A673 (cell line): ENCODE measurements around the gene NLGN1. TPM values are rescaled to one million over a fixed set of nuclear protein-coding genes. Genes with fewer than 3 reads are reported as not detected.

Experiments
- BruUV-seq: library from RNA; stranded (reverse); fragments of 400-500 nt; replicated peaks from 2 replicates; lab custom pipeline; 2021; lab: Mats Ljungman, UMichigan
- CTCF ChIA-PET: fragments of 300-600 bp; sonication (Branson Sonifier 250); formaldehyde crosslinking; loops from one replicate; lab custom pipeline; 2022; ENCODE audit warnings: antibody characterized with exemption; lab: Charles Lee
- POLR2A ChIA-PET: fragments of 300-600 bp; sonication (Branson Sonifier 250); formaldehyde crosslinking; loops from one replicate; lab custom pipeline; 2022; ENCODE audit warnings: antibody characterized with exemption; ENCODE audit not compliant: low non-redundant PET; lab: Charles Lee
- DNase-seq: peaks from one replicate; pipeline ENCODE4 v3.0.0-alpha.2; 2015; ENCODE audit warnings: low spot score
- H3K27ac ChIP-seq: fragments of 200-600 bp; sonication (generic); 2 replicates; pipeline ENCODE4 v1.5.1; 2016; ENCODE audit warnings: mixed run types, low read depth, mild to moderate bottlenecking, mixed read lengths, antibody characterized with exemption, low read length; ENCODE audit not compliant: poor library complexity, severe bottlenecking
- H3K27me3 ChIP-seq: fragments of 200-600 bp; sonication (generic); replicated peaks from 2 replicates; pipeline ENCODE4 v1.6.1; 2017; ENCODE audit warnings: mixed run types, low read depth, mild to moderate bottlenecking, mixed read lengths, antibody characterized with exemption, low read length; ENCODE audit not compliant: insufficient read depth, poor library complexity
- H3K36me3 ChIP-seq: fragments of 200-600 bp; sonication (generic); 2 replicates; pipeline ENCODE4 v1.6.1; 2016; ENCODE audit warnings: mixed run types, mild to moderate bottlenecking, mixed read lengths, antibody characterized with exemption, low read length; ENCODE audit not compliant: insufficient read depth, poor library complexity, severe bottlenecking
- H3K4me1 ChIP-seq: fragments of 200-600 bp; sonication (generic); 2 replicates; pipeline ENCODE4 v1.6.1; 2017; ENCODE audit warnings: mixed run types, mild to moderate bottlenecking, mixed read lengths, antibody characterized with exemption, low read length; ENCODE audit not compliant: insufficient read depth, poor library complexity, severe bottlenecking
- H3K4me3 ChIP-seq: fragments of 200-600 bp; sonication (generic); 2 replicates; pipeline ENCODE4 v1.5.1; 2016; ENCODE audit warnings: low read depth, mixed run types, mild to moderate bottlenecking, mixed read lengths, low read length; ENCODE audit not compliant: poor library complexity, severe bottlenecking
- H3K9me3 ChIP-seq: fragments of 200-600 bp; sonication (generic); 2 replicates; pipeline ENCODE4 v1.6.1; 2016; ENCODE audit warnings: mixed run types, low read depth, mild to moderate bottlenecking, mixed read lengths, antibody characterized with exemption, low read length; ENCODE audit not compliant: poor library complexity, severe bottlenecking
- CTCF ChIP-seq: fragments of 300-800, 200-600 bp; sonication (generic); conservative IDR thresholded peaks from 2 replicates; pipeline ENCODE4 v1.5.1; 2017; ENCODE audit warnings: low read depth, mild to moderate bottlenecking, antibody characterized with exemption, low read length, moderate library complexity, mixed read lengths
- EZH2 ChIP-seq: fragments of 200-600 bp; sonication (generic); IDR thresholded peaks from 2 replicates; pipeline ENCODE4 v1.6.1; 2017; ENCODE audit warnings: borderline replicate concordance, low read depth, mild to moderate bottlenecking, mixed read lengths, antibody characterized with exemption, low read length; ENCODE audit not compliant: poor library complexity, severe bottlenecking
- intact Hi-C: fragments of 100-400 bp; cut with micrococcal nuclease; formaldehyde crosslinking; loops from one replicate; pipeline ENCODE4 v1.10.0; 2022; ENCODE audit not compliant: unreplicated experiment
- total RNA-seq: library from RNA; stranded (reverse); gene quantifications from 2 replicates; pipeline ENCODE4 v1.2.3, GENCODE V29; 2021

The NLGN1 gene
- total RNA-seq, 1 experiment from 2014 or later = 0.39 TPM

DNA sequence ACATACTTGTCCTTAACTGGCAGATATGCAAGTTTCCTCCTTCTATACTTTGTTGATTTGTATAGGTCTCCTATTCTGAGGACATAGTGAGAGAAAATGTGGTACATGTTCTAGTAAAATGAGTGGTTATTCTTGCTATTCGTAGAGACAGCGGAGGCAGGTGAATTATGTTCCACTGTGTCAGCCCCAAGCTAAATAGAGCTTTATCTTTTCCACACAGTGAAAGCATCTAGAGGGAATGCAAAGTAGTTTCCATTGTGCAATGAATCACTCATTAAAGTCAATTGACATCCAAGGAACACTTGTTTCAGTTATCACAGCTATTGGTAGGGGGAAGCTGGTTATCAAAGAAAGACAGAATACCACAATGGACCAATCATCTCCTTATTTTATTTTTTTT, 262.4 kb downstream of the NLGN1 start:
- no peaks in the 10 kb centered on the region for H3K36me3 ChIP-seq
- no peaks in the 10 kb centered on the region for H3K9me3 ChIP-seq
- no peaks in the 10 kb centered on the region for H3K27me3 ChIP-seq
- no peak overlapping the region for H3K4me3 ChIP-seq
- no peak overlapping the region for H3K27ac ChIP-seq
- CTCF ChIA-PET = no interaction called here
- DNase-seq = no peak
- POLR2A ChIA-PET = no interaction called here
- TF ChIP-seq CTCF (no peak), EZH2 (no peak)
- BruUV-seq = no TSS peak
- intact Hi-C loops = no loop called here
- H3K4me1 ChIP-seq = no peaks in the 10 kb centered on the region

DNA sequence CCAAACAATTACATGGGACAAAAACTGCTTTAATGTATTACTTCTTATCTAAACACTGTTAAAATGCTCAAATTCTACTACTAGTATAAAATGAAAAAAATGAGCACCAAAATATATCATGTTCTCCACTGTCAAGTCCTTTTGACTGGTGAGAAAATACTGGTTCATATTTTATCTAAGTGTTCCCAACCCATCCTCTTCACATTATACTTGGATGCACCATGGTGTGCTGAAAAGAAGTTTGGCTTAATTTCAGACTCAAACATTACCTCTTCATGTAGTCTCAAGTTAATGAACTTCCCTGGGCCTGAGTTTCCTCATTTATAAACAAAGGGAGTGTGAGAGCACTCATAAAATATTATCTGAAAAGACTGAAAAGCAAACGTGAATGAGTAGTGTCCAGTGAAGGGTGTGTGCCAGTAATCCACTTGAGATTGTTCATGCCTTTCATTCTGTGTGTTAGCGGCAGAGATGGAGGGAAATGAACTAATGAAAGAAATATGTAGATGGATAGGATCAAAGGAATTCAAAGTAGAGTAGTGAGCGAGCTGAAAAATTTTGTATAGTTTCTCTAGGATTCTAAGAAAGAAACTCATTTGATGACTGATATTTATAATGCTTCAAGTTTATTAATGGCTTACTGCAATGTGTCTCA, 263.2 kb downstream of the NLGN1 start:
- intact Hi-C loops = no loop called here
- no peaks in the 10 kb centered on the region for H3K4me1 ChIP-seq
- H3K27ac ChIP-seq = no peak overlapping the region
- DNase-seq = no peak
- H3K36me3 ChIP-seq = no peaks in the 10 kb centered on the region
- CTCF ChIA-PET = no interaction called here
- no peaks in the 10 kb centered on the region for H3K9me3 ChIP-seq
- no TSS peak for BruUV-seq
- no peak for TF ChIP-seq EZH2
- no peak for TF ChIP-seq CTCF
- POLR2A ChIA-PET = no interaction called here
- H3K4me3 ChIP-seq = no peak overlapping the region
- no peaks in the 10 kb centered on the region for H3K27me3 ChIP-seq

- H3K27me3 ChIP-seq = no peaks in the 10 kb centered on the region
- no TSS peak for BruUV-seq
- no peak overlapping the region for H3K27ac ChIP-seq
- no peak overlapping the region for H3K4me3 ChIP-seq
- no peaks in the 10 kb centered on the region for H3K36me3 ChIP-seq
- DNase-seq = no peak
- intact Hi-C loops = no loop called here
- no peaks in the 10 kb centered on the region for H3K4me1 ChIP-seq
- TF ChIP-seq EZH2 (no peak), CTCF (no peak)
- ChIA-PET POLR2A (no interaction called here), CTCF (no interaction called here)
- no peaks in the 10 kb centered on the region for H3K9me3 ChIP-seq
Measured at GRCh38 chr3:173663696-173664111, 266.2 kb downstream of the NLGN1 start.
